WTC11 (cell line): Measurements from ENCODE around the gene XAB2. TPM values are rescaled to one million over a fixed set of nuclear protein-coding genes. Genes with fewer than 3 reads are reported as not detected.

Experiments
- ATAC-seq: fragments of 200-7000 bp; cut with Tn5 transposase; 2 replicates; pipeline ENCODE4 v1.10.0; 2021; ENCODE audit warnings: mild to moderate bottlenecking, moderate library complexity
- CTCF ChIA-PET: fragments of 300-600 bp; sonication (Branson Sonifier 250); formaldehyde crosslinking; loops from one replicate; lab custom pipeline; 2021; ENCODE audit warnings: antibody characterized with exemption; lab: Charles Lee
- POLR2A ChIA-PET: fragments of 350-600 bp; sonication (Branson Sonifier 250); formaldehyde crosslinking; loops from one replicate; lab custom pipeline; 2021; ENCODE audit warnings: antibody characterized with exemption; lab: Charles Lee
- DNase-seq: peaks from one replicate; pipeline ENCODE4 v3.0.0; 2021; ENCODE audit warnings: low spot score
- H3K27ac Mint-ChIP-seq: 2 replicates; pipeline ENCODE4 v1.8.0; 2021; ENCODE audit warnings: mixed read lengths
- H3K27me3 Mint-ChIP-seq: 2 replicates; pipeline ENCODE4 v1.8.0; 2021; ENCODE audit warnings: low read depth, mild to moderate bottlenecking, moderate library complexity, mixed read lengths
- H3K36me3 Mint-ChIP-seq: 2 replicates; pipeline ENCODE4 v1.8.0; 2021; ENCODE audit warnings: mixed read lengths
- H3K4me1 Mint-ChIP-seq: 2 replicates; pipeline ENCODE4 v1.8.0; 2022; ENCODE audit warnings: mixed read lengths
- H3K4me3 Mint-ChIP-seq: 2 replicates; pipeline ENCODE4 v1.8.0; 2021; ENCODE audit warnings: mild to moderate bottlenecking, moderate library complexity, mixed read lengths
- H3K9me3 Mint-ChIP-seq: 2 replicates; pipeline ENCODE4 v1.8.0; 2021; ENCODE audit warnings: mixed read lengths
- AFF4 ChIP-seq: sonication (generic); formaldehyde crosslinking; IDR thresholded peaks from 2 replicates; pipeline ENCODE4 v1.8.1; 2023; ENCODE audit warnings: mild to moderate bottlenecking, missing genetic modification reagents, borderline replicate concordance
- ARID4B ChIP-seq: sonication (generic); formaldehyde crosslinking; IDR thresholded peaks from 2 replicates; pipeline ENCODE4 v1.8.0; 2023; ENCODE audit warnings: missing genetic modification reagents, mild to moderate bottlenecking, borderline replicate concordance
- ATF1 ChIP-seq: sonication (generic); formaldehyde crosslinking; IDR thresholded peaks from 2 replicates; pipeline ENCODE4 v1.8.1; 2023; ENCODE audit warnings: mild to moderate bottlenecking, moderate library complexity, missing genetic modification reagents
- CREM ChIP-seq: sonication (generic); formaldehyde crosslinking; IDR thresholded peaks from 2 replicates; pipeline ENCODE4 v1.8.1; 2022; ENCODE audit warnings: mild to moderate bottlenecking, missing genetic modification reagents, moderate library complexity
- EMX1 ChIP-seq: fragments of 250-450 bp; sonication (Bioruptor Pico); IDR thresholded peaks from 2 replicates; pipeline ENCODE4 v1.8.0; 2021; ENCODE audit warnings: mild to moderate bottlenecking
- ERG ChIP-seq: fragments of 250-450 bp; sonication (Bioruptor Pico); IDR thresholded peaks from 2 replicates; pipeline ENCODE4 v1.8.0; 2021; ENCODE audit warnings: mild to moderate bottlenecking
- FOXK1 ChIP-seq: sonication (generic); formaldehyde crosslinking; IDR thresholded peaks from 2 replicates; pipeline ENCODE4 v1.8.0; 2022; ENCODE audit warnings: mild to moderate bottlenecking, moderate library complexity, missing genetic modification reagents
- FOXP1 ChIP-seq: sonication (generic); formaldehyde crosslinking; IDR thresholded peaks from 2 replicates; pipeline ENCODE4 v1.8.0; 2022; ENCODE audit warnings: missing genetic modification reagents, mild to moderate bottlenecking, moderate library complexity, borderline replicate concordance
- FOXP4 ChIP-seq: sonication (generic); formaldehyde crosslinking; IDR thresholded peaks from 2 replicates; pipeline ENCODE4 v1.8.0; 2022; ENCODE audit warnings: mild to moderate bottlenecking, missing genetic modification reagents
- MXD4 ChIP-seq: fragments of 250-450 bp; sonication (Bioruptor Pico); IDR thresholded peaks from 2 replicates; pipeline ENCODE4 v1.8.0; 2021; ENCODE audit warnings: mild to moderate bottlenecking, moderate library complexity, borderline replicate concordance
- NR1H2 ChIP-seq: sonication (generic); formaldehyde crosslinking; IDR thresholded peaks from 2 replicates; pipeline ENCODE4 v1.9.0; 2021; ENCODE audit warnings: mild to moderate bottlenecking, moderate library complexity, missing genetic modification reagents
- OVOL2 ChIP-seq: fragments of 250-450 bp; sonication (Bioruptor Pico); IDR thresholded peaks from 2 replicates; pipeline ENCODE4 v1.9.0; 2021; ENCODE audit warnings: mild to moderate bottlenecking, borderline replicate concordance
- STAT6 ChIP-seq: sonication (generic); formaldehyde crosslinking; conservative IDR thresholded peaks from 2 replicates; pipeline ENCODE4 v1.8.1; 2023; ENCODE audit warnings: mild to moderate bottlenecking, low read depth, missing genetic modification reagents, moderate library complexity
- TCF7 ChIP-seq: sonication (generic); formaldehyde crosslinking; IDR thresholded peaks from 2 replicates; pipeline ENCODE4 v1.8.0; 2022; ENCODE audit warnings: mild to moderate bottlenecking, low read depth, missing genetic modification reagents, moderate library complexity
- ZBTB43 ChIP-seq: sonication (generic); formaldehyde crosslinking; IDR thresholded peaks from 2 replicates; pipeline ENCODE4 v1.8.1; 2023; ENCODE audit warnings: mild to moderate bottlenecking, missing genetic modification reagents
- ZSCAN18 ChIP-seq: fragments of 250-450 bp; sonication (Bioruptor Pico); IDR thresholded peaks from 2 replicates; pipeline ENCODE4 v2.1.2; 2022; ENCODE audit warnings: mild to moderate bottlenecking, moderate library complexity
- total RNA-seq: library from RNA; stranded (reverse); gene quantifications from 3 replicates; pipeline ENCODE4 v1.2.3, GENCODE V29; 2021

The XAB2 gene
- total RNA-seq, 1 experiment from 2014 or later: 65.7 TPM

- TF ChIP-seq STAT6 (CRISPR knock-in tag): no peak
- no peak for TF ChIP-seq FOXP4 (CRISPR knock-in tag)
- TF ChIP-seq ERG (CRISPR knock-in tag): no peak
- no peak for TF ChIP-seq AFF4 (CRISPR knock-in tag)
- TF ChIP-seq ATF1 (CRISPR knock-in tag): no peak
- no peak for TF ChIP-seq TCF7
- no peak for TF ChIP-seq ZBTB43 (CRISPR knock-in tag)
Measured at GRCh38 chr19:7669641-7670040, 40.3 kb upstream of the XAB2 start (continued).

- H3K27me3 Mint-ChIP-seq: peaks cover 82% of the 10 kb centered on the region
- CTCF ChIA-PET: interaction anchor here (3.1 to 5.5 kb wide), 2 partner anchors 12 to 101 kb away, joined by 31 to 57 read pairs; partner anchors contain the start of gene TRAPPC5
- no peaks in the 10 kb centered on the region for H3K36me3 Mint-ChIP-seq
- no peak within 1 kb of the TSS for H3K27ac Mint-ChIP-seq
- POLR2A ChIA-PET: interaction anchor here (0.5 kb wide), 1 partner anchor 116 kb away, joined by 3 read pairs; no protein-coding TSS in a partner anchor
- H3K9me3 Mint-ChIP-seq: peaks cover 1% of the 10 kb centered on the region
- DNase-seq (no peak), ATAC-seq (no peak)
- H3K4me3 Mint-ChIP-seq: peak within 1 kb of the TSS; percentile 86
- H3K4me1 Mint-ChIP-seq: peaks cover 9% of the 10 kb centered on the region
- TF ChIP-seq NR1H2 (CRISPR knock-in tag) (no peak), MXD4 (no peak), OVOL2 (CRISPR knock-in tag) (no peak), FOXP4 (CRISPR knock-in tag) (no peak), ATF1 (CRISPR knock-in tag) (no peak), EMX1 (CRISPR knock-in tag) (no peak), ZSCAN18 (no peak), ARID4B (CRISPR knock-in tag) (no peak), FOXP1 (CRISPR knock-in tag) (no peak), CREM (CRISPR knock-in tag) (no peak), FOXK1 (CRISPR knock-in tag) (no peak)
Measured at GRCh38 chr19:7668842-7669241, 39.5 kb upstream of the XAB2 start, which contains the start of gene RETN. Gene RETN, plus strand, starts transcription at chr19:7669049. Its CDS starts 278 bp downstream, at chr19:7669327.
